Nucleus accumbens (tissue), 56 donors: ENCODE measurements around the gene MYO7A.

Experiments used
- DNase-seq, 56 donors: peaks; one replicate each; lab custom pipeline; 2025; lab: John Stamatoyannopoulos, UW

MYO7A gene

GRCh38 chr11:77179048-77179447 is 51.0 kb downstream of the MYO7A start:
- peak in 32 of 56 donors; percentile 10 to 73 (median 34) for DNase-seq

DNA sequence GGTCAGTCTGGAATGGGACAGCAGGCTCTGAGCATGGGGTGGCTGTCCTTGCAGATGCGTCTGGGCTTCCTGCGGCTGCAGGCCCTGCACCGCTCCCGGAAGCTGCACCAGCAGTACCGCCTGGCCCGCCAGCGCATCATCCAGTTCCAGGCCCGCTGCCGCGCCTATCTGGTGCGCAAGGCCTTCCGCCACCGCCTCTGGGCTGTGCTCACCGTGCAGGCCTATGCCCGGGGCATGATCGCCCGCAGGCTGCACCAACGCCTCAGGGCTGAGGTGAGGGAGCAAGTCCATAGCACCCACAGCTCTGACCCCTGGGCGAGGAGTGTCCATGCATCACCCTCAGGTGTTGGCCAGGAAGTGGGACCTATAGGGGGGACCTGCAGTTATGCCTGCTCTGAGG is 51.6 kb downstream of the MYO7A start:
- DNase-seq, result no peak

GRCh38 chr11:77180346-77180745 is 52.3 kb downstream of the MYO7A start:
- no peak for DNase-seq

DNA sequence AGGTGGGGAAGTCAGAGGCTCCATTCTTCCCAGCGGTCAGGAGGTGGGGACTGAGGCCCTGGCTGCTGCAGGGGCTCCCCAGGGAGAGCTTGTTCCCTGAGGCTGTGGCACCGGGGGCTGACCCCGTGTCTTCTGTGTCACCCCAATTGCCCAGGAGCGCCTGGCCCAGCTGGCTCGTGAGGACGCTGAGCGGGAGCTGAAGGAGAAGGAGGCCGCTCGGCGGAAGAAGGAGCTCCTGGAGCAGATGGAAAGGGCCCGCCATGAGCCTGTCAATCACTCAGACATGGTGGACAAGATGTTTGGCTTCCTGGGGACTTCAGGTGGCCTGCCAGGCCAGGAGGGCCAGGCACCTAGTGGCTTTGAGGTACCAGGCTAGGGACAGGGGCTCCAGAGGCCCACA is 53.2 kb downstream of the MYO7A start:
- DNase-seq, result no peak

GRCh38 chr11:77181799-77182541 is 53.9 kb downstream of the MYO7A start:
- no peak for DNase-seq

- peak in 1 of 56 donors; percentile 11 for DNase-seq
These were observed 54.7 kb downstream of the MYO7A start for GRCh38 chr11:77182542-77183430.

GRCh38 chr11:77183431-77183984 is 55.5 kb downstream of the MYO7A start:
- DNase-seq, result peak in 40 of 56 donors; percentile 9 to 78 (median 36)

DNA sequence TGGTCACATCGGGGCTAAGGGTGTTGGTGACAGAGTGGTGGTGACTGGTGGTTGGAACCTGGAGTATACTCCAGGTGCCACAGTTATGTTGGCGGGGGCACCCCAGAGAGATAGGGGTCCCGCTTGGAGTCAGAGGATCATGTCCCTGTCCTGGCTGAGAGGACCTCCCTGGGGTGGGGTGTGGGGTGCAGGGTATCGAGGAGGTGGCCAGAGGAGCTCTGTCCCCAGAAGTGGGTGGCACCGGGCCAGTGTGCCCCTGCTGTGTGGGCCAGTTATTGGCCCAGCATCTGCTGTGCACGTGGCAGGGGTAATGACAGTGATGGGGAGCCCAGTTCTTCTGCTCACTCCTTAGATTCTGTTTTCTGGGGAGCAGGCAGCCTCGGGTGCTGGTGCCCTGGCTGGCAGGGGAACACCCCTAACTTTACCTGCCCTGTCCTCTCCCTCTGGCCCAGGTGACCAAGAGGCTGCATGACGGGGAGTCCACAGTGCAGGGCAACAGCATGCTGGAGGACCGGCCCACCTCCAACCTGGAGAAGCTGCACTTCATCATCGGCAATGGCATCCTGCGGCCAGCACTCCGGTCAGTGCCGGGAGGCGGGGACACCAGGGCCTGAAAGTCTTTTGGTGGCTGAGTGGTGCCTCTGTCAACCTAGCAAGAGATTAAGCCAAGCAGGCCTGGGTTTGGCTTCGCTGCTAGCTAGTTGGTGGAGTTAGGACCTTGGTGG is 56.3 kb downstream of the MYO7A start:
- DNase-seq, result no peak

GRCh38 chr11:77186302-77186701 is 58.3 kb downstream of the MYO7A start:
- DNase-seq, result no peak

DNA sequence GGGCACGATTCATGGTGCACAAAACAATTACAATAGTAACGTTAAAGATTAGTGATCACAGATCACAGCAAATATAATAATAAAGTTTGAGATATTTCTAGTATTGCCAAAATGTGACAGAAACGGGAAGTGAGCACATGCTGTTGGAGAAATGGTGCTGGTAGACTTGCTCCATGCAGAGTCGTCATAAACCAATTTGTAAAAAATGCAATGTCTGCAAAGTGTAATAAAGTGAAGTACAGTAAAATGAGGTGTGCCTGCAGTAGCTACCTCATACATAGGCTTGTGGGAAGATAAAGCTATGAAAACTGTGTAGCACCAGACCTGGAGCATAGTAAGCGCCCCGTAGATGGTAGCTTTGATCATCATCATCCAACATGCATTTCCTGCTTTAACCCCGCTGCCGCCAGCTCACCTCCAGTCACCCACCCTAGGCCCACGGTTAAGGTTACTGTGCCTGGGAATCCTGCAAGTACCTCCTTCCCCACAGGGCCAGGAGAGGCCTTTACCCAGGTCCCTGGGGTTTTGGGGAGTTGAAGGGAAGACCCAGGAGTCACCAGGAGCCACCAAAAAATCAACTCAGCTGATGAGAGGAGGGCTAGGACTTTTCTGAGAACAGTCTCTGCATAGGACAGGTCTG is 59.2 kb downstream of the MYO7A start:
- no peak for DNase-seq

DNA sequence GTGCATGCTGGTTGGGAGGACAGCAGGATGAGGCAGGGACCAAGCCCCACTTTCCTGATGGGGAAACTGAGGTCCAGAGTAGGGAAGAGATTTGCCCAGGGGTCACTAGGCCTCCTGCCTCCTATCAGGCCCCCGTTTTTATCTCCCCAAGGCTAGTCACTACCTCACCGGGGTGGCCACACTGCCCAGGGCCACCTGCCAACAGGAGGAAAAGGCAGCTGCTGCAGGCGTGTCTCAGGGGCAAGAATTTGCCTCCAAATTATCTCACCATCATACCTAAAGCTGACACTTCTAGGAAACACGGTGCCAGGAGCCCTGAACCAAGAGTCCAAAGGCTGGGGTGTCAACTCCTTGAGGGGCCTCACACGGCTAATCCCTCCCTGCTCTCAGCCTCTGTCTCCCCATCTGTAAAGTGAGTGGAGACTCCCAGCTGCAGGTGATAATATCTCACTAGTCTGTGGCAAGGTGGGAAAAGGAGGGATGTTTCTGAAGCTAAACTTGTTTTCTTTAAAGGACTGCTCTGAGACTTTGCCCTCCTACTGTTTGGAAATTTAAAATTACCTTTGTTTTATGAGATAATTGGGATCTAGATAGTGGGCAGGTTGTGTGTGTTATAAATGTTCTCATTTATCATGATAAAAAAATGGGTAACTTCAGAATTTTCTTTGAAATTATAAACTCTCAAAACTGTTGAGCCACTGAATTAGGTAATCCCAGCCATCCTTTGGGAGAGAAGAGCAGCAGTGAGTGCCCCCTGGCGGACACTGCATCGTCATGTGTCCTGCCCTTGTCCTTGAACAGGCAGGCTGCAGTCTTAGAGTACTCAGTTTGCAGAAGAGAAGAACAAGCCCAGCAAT is 60.0 kb downstream of the MYO7A start:
- DNase-seq, result peak in 48 of 56 donors; percentile 8 to 89 (median 51)

DNA sequence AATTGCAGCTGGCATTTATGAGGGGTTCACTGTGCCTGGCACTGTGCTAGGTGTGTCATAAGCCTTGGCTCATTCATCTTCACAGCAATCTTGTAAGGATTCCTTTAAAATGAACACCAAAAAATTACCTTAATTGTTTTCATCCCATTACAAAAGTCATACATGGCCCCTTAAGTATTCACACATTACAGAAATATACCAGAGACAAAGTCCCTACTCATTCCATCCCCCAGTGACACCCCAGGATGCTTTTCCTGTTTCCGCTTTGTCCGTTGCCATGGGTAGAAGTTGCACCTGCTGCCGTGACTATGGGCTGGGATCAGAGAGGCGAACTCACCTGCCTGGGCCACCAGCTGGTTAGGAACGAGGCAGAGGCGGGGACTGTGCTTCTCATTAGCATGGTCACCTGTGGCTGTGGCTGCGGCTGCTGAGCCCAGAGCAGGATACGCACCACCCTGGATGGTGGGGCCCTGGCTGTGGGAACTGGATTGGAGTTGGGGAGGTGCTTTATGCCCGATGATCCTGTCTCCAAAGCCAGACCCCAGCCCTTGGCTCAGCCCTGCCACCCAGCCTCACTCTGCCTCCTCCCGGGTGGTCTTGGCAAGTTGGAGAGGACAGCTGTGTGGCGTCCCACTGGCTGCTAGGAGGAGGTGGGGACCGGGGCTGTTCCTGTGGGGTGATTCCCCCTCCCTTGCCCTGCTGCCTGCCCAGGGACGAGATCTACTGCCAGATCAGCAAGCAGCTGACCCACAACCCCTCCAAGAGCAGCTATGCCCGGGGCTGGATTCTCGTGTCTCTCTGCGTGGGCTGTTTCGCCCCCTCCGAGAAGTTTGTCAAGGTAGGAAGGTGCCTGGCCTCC is 60.8 kb downstream of the MYO7A start:
- DNase-seq, result no peak

- no peak for DNase-seq
These were observed 61.7 kb downstream of the MYO7A start for GRCh38 chr11:77189588-77190210.

DNA sequence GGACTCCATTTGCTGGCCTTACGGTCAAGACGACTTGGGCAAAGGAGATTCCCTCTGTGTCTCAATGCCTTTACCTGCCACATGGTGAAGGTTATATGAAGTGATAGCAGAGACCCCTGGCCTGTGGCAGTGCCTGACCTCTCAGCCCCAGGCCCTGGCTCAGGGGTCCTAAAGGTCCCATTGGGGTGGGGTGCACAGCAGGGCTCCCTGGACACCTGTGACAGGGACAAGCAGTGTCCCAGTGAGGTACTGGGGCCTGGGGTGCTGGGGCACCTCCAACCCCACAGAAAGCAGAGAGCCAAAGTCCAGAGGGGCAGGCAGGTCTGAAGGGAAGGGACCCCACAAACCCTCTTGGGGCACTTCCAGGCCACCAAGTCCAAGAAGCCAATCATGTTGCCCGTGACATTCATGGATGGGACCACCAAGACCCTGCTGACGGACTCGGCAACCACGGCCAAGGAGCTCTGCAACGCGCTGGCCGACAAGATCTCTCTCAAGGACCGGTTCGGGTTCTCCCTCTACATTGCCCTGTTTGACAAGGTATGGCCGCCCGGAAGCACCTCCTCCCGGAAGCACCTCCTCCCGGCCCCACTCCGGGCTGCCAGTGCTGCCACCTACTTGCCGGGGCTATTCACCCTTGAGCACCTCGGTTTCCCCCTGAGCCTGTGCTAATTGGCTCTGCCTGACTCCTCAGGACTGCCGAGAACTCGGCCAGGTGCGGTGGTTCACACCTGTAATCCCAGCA is 62.5 kb downstream of the MYO7A start:
- no peak for DNase-seq

DNA sequence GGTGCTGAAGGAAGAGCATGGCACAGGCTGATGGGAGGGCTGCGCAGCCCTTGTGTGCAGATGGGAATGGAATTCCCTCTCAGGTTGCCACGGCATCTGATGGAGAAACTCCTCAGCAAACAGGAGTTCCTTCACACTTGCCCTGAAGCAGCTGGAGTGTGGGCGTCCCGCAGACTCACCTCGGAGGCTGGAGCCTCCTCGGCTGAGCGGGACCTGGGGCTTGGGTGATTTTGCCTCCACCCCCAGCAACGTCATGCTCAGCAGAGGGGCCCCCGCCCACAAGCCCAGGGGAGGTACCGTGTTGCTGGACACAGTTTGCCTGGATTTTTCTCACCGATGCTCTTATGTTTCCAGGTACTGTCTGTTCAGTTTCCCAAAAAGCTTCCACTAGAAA is 63.4 kb downstream of the MYO7A start:
- no peak for DNase-seq

DNA sequence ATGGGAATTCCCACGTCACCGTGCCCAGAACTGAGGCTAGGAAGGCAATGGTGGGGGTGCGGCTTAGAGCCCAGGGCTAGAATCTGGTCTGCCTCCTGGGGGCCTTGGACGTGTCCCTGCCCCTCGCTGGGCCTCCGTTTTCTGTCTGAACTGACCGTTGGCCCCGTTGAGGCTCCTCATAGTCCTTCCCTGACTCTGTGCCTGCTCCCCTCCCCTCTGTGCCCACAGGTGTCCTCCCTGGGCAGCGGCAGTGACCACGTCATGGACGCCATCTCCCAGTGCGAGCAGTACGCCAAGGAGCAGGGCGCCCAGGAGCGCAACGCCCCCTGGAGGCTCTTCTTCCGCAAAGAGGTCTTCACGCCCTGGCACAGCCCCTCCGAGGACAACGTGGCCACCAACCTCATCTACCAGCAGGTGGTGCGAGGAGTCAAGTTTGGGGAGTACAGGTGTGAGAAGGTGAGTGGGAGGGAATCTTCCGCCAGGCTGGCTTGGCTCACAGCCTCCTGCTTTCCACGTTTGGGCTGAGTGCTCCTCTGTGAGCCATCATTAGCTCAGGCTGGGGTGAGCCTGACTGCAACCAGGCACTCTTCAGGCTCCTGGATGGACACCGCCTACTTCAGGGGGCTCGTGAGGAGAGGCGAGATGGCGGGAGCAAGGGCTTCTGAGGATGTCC is 63.9 kb downstream of the MYO7A start:
- DNase-seq, result peak in 7 of 56 donors; percentile 10 to 21 (median 11)
